ENCODE results near the gene DRP2.

The DRP2 gene

DNA sequence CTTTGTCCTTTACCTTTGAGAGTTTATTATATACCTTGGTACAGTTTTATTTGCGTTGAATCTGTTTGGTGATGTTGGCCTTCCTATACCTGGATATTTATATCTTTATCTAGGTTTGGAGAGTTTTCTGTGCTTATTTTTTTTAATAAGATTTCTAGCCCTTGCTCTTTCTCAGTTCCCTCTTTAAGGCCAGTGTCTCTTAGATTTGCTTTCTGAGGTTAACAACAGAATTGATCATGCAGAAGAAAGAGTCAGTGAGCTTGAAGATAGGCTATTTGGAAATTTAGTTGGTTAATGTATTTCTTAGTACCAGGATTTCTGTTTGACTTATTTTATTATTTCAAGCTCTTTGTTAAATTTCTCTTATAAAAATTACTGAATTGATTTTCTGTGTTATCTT is 84.2 kb downstream of the DRP2 start:
- TF ChIP-seq, protein P1, sequence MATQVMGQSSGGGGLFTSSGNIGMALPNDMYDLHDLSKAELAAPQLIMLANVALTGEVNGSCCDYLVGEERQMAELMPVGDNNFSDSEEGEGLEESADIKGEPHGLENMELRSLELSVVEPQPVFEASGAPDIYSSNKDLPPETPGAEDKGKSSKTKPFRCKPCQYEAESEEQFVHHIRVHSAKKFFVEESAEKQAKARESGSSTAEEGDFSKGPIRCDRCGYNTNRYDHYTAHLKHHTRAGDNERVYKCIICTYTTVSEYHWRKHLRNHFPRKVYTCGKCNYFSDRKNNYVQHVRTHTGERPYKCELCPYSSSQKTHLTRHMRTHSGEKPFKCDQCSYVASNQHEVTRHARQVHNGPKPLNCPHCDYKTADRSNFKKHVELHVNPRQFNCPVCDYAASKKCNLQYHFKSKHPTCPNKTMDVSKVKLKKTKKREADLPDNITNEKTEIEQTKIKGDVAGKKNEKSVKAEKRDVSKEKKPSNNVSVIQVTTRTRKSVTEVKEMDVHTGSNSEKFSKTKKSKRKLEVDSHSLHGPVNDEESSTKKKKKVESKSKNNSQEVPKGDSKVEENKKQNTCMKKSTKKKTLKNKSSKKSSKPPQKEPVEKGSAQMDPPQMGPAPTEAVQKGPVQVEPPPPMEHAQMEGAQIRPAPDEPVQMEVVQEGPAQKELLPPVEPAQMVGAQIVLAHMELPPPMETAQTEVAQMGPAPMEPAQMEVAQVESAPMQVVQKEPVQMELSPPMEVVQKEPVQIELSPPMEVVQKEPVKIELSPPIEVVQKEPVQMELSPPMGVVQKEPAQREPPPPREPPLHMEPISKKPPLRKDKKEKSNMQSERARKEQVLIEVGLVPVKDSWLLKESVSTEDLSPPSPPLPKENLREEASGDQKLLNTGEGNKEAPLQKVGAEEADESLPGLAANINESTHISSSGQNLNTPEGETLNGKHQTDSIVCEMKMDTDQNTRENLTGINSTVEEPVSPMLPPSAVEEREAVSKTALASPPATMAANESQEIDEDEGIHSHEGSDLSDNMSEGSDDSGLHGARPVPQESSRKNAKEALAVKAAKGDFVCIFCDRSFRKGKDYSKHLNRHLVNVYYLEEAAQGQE (IDR thresholded peaks at IDR 0.05; ENCODE audit: insufficient replicate concordance, low read depth) = no peak
- TF ChIP-seq POLR2AphosphoS5 (IDR thresholded peaks at IDR 0.05; ENCODE audit: low read depth) (no peak), SPI1 (IDR thresholded peaks at IDR 0.05; ENCODE audit: borderline replicate concordance, low read depth) (no peak), GABPA (IDR thresholded peaks at IDR 0.05; ENCODE audit: low read depth) (no peak)
- TF ChIP-seq, protein P2, sequence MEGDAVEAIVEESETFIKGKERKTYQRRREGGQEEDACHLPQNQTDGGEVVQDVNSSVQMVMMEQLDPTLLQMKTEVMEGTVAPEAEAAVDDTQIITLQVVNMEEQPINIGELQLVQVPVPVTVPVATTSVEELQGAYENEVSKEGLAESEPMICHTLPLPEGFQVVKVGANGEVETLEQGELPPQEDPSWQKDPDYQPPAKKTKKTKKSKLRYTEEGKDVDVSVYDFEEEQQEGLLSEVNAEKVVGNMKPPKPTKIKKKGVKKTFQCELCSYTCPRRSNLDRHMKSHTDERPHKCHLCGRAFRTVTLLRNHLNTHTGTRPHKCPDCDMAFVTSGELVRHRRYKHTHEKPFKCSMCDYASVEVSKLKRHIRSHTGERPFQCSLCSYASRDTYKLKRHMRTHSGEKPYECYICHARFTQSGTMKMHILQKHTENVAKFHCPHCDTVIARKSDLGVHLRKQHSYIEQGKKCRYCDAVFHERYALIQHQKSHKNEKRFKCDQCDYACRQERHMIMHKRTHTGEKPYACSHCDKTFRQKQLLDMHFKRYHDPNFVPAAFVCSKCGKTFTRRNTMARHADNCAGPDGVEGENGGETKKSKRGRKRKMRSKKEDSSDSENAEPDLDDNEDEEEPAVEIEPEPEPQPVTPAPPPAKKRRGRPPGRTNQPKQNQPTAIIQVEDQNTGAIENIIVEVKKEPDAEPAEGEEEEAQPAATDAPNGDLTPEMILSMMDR (IDR thresholded peaks at IDR 0.05; ENCODE audit: insufficient read depth, low read length) = no peak
- Histone ChIP-seq H3K4me3 (replicated peaks; ENCODE audit: insufficient read depth, low read length) (no peak overlapping the region), H3K27me3 (ENCODE audit: insufficient read depth, poor library complexity, severe bottlenecking) (no peaks in the 10 kb centered on the region), H3K27ac (replicated peaks) (no peak overlapping the region)
- no peak for DNase-seq (ENCODE audit: low read depth in 1 of 2, low spot score in 1 of 2)

All from HL-60 (cell line).